ENCODE results near the gene CLIC3. TPM values are rescaled to one million over a fixed set of nuclear protein-coding genes. Genes with fewer than 3 reads are reported as not detected.

CLIC3 gene
- total and polyA plus RNA-seq, 8 donors, result 0.24 to 1.3 (median 0.41) TPM; not detected in 1

- ATAC-seq, result no peak
- H3K4me1 ChIP-seq, result no peaks in the 10 kb centered on the region
- no peak overlapping the region for H3K4me3 ChIP-seq
- intact Hi-C loops (cut with DNase I), result no loop called here
- DNase-seq, result no peak
- TF ChIP-seq CTCF (IDR thresholded peaks at IDR 0.05), result no peak
- peaks cover 0 to 35% (median 0%) of the 10 kb centered on the region in 3 donors for H3K36me3 ChIP-seq
- H3K9me3 ChIP-seq, result no peaks in the 10 kb centered on the region
- H3K27ac ChIP-seq, result no peak overlapping the region
- H3K27me3 ChIP-seq, result no peaks in the 10 kb centered on the region
- 96 to 98% methylated on average over 36 of the region's 36 CpGs for WGBS, 2 donors
- no peak for FAIRE-seq
These were observed 18.6 kb upstream of the CLIC3 start for GRCh38 chr9:137014776-137015539.

- ATAC-seq (no peak), FAIRE-seq (no peak), DNase-seq (no peak)
- Histone ChIP-seq H3K27ac (no peak overlapping the region), H3K4me3 (no peak overlapping the region), H3K36me3 (peaks cover 0 to 42% (median 0%) of the 10 kb centered on the region in 3 donors), H3K9me3 (no peaks in the 10 kb centered on the region), H3K4me1 (no peaks in the 10 kb centered on the region), H3K27me3 (no peaks in the 10 kb centered on the region)
- no peak for TF ChIP-seq CTCF (IDR thresholded peaks at IDR 0.05)
- WGBS, 2 donors, result 89 to 96% methylated on average over 23 of the region's 23 CpGs
- intact Hi-C loops (cut with DNase I), result no loop called here
These were observed 17.8 kb upstream of the CLIC3 start for GRCh38 chr9:137014166-137014565.

- Histone ChIP-seq H3K36me3 (peaks cover 0 to 38% (median 0%) of the 10 kb centered on the region in 3 donors), H3K27me3 (no peaks in the 10 kb centered on the region), H3K27ac (no peak overlapping the region), H3K4me3 (no peak overlapping the region), H3K4me1 (no peaks in the 10 kb centered on the region), H3K9me3 (no peaks in the 10 kb centered on the region)
- intact Hi-C loops (cut with DNase I), result no loop called here
- 97% methylated on average over 19 to 20 of the region's 20 CpGs for WGBS, 2 donors
- TF ChIP-seq CTCF (IDR thresholded peaks at IDR 0.05), result no peak
- no peak for DNase-seq
- no peak for ATAC-seq
- no peak for FAIRE-seq
These were observed 17.2 kb upstream of the CLIC3 start for GRCh38 chr9:137013571-137013940.

- ATAC-seq (no peak), DNase-seq (no peak), FAIRE-seq (no peak)
- intact Hi-C loops (cut with DNase I), result no loop called here
- H3K9me3 ChIP-seq, result no peaks in the 10 kb centered on the region
- no peaks in the 10 kb centered on the region for H3K4me1 ChIP-seq
- H3K36me3 ChIP-seq, result peaks cover 0 to 38% (median 0%) of the 10 kb centered on the region in 3 donors
- H3K27me3 ChIP-seq, result no peaks in the 10 kb centered on the region
- no peak overlapping the region for H3K4me3 ChIP-seq
- no peak for TF ChIP-seq CTCF (IDR thresholded peaks at IDR 0.05)
- 89 to 93% methylated on average over 67 of the region's 67 CpGs for WGBS, 2 donors
- no peak overlapping the region for H3K27ac ChIP-seq
These were observed 16.6 kb upstream of the CLIC3 start for GRCh38 chr9:137012694-137013570.

Data from pancreas (tissue), 10 donors.